NCI-H1105 treated with DMSO at 0.1 percent for 48 hours (cell line): ENCODE data around the gene ZDHHC14.
"Not testable (repeated sequence)": the region's sequence is repeated elsewhere in the genome, so short reads cannot be mapped to it uniquely, and the experiment has no call there.

ENCODE experiments used
- DNase-seq: peaks from one replicate; lab custom pipeline; 2025; lab: John Stamatoyannopoulos, UW

ZDHHC14 gene

GRCh38 chr6:157445277-157446009 lies 64.5 kb downstream of the ZDHHC14 start:
- DNase-seq: no peak

DNA sequence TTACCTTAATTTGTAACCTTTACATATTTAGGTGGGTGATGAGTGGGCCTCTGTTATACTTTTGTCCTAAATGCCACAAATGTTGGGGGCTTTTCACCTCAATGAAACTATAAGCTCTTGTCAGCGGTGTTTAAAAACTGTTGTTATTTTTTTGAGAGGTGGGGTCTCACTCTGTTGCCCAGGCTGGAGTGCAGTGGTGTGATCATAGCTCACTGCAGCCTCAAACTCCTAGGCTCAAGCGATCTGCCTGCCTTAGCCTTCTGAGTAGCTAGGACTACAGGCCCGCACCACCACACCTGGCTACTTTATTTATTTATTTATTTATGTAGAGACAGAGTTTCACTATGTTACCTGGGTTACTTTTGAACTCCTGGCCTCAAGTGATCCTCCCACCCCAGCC lies 66.7 kb downstream of the ZDHHC14 start:
- no peak for DNase-seq

DNA sequence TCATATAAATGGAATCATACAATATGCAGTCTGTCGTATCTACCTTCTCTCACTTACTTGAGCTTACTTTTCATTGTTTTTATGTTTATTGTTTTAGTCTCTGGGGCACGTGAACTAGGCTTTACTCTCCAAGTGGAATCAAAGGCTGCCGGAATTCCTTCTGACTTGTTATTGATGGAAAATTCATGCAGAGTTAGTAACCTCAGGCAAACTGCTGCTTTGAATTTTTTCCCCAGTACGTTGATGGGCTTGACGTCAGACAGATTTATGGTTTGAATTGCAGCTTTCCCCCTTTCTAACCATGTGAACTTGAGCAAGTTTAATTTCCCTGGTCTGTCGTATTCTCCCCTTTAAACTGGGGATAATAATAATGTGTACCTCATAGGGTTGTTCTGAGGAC lies 68.6 kb downstream of the ZDHHC14 start:
- no peak for DNase-seq

- no peak for DNase-seq
These were observed 70.1 kb downstream of the ZDHHC14 start for GRCh38 chr6:157450931-157451742.

- DNase-seq: no peak
These were observed 71.1 kb downstream of the ZDHHC14 start for GRCh38 chr6:157452096-157452495.

- DNase-seq: no peak
These were observed 72.1 kb downstream of the ZDHHC14 start for GRCh38 chr6:157453131-157453530.

DNA sequence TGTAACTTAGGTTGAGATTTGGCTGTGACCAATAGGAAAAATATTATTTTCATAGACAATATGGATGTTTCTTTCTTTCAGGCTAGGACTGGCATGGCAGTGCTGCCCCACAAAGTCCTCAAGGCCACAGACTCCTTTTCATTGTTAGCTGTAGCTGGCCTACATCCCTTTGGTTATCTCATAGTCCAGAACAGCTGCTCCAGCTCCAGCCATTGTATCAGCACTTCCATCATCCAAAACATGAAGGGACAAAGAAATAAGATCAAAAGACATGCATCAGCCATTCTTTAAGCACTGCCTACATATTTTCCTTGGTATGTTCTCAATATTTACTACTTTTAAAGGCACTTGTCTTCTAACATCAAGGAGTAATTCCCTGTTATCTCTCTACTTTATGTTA lies 73.0 kb downstream of the ZDHHC14 start:
- DNase-seq: no peak

DNA sequence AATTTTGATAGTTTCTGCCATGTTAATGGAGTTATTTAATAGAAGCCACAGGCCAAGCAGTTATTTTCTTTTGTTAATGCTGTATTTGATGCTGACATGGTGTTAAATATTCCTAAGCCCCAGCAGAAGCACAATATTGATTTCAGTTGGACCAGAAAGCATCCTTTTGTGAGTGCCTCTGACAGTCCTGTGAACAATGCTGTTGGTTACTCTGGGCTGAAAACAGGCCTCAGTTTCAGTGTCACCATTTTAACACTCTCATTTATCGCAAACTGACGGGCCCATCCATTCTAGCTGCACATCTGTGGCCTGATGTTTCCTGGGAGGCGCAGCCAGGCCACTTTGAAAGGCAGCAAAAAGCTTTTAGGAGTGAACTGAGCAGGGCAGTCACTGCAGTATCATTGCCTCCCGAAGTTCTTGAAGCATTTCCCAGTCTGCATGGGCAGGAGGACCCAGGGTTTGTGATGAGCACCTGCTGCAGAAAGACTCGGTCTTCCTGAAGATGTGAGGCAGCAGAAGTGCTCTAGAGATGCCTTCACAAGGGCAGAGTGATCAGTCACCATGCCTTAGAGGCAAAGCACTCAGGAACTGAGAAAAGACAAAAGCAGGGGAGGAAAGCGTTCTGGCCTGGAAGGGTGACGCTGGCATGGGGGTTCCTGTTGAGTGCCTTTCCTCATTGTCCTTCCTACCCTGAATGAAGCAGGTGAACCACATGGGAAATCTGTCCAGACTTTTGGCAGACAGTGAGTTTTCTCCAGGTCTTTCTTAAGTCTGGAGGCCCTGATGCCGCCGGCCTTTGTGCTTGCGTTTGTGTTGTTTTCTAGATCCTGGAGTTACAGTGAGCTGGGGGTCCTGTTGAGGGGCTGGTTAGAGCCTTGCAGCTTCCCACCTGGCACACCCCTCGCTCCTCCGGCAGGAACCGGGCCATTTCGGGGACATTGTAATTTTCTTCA lies 74.0 kb downstream of the ZDHHC14 start:
- no peak for DNase-seq

GRCh38 chr6:157455731-157456523 lies 74.9 kb downstream of the ZDHHC14 start:
- DNase-seq: no peak

- DNase-seq: no peak
These were observed 75.5 kb downstream of the ZDHHC14 start for GRCh38 chr6:157456524-157456829.

DNA sequence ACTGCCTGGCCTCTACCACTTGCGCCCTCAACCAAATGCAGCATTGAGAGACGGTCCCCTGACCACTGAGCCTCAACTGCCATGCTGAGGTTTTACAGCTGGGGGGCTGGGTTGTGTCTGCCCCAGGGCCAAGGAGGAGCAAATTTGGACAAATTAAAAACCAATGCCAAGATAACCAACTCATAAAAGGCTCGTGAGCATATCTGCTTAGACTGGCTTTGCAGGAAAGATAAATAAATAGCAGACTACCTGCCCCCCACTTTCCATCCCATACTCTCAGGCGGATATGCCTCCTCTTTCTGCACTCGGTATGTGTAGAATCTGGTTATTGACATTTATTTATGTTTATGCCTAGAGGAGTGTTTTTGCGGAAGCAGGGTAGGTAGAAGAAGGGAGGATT lies 76.8 kb downstream of the ZDHHC14 start:
- no peak for DNase-seq

GRCh38 chr6:157459327-157459726 lies 78.3 kb downstream of the ZDHHC14 start:
- no peak for DNase-seq

DNA sequence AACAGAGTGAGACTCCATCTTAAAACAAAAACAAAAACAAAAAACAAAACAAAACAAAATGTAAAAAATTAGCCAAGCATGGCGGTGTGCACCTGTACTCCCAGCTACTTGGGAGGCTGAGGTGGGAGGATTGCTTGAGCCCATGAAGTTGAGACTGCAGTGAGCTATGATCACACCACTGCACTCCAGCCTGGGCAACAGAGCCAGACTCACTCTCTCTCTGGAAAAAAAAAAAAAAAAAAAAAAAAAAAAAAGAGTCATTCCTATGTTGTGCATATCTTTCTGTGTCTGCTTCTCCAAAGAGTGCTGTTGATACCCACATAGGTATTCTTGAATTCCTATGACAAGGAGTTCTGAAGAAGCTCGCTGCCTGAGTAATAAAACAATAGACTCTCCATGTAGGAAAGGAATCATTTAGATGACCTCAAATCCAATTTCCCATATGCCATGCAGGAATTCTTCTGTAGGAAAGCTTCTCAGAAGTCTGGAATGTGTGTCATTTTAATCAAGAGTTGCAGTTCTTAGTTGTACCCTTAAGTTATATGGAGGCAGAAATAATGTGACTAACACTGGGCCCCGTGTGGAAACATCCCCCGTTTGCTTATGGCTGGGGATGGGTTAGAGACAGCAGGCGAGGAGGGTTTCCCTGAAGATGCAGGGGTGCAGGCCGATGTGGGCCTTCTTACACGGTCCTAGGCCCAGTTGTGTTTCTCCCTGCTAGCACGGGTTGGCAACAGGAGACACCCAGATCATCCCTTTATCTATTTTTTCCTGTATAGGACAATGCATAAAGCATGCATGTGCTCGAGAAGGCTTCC lies 79.4 kb downstream of the ZDHHC14 start:
- DNase-seq: no peak

DNA sequence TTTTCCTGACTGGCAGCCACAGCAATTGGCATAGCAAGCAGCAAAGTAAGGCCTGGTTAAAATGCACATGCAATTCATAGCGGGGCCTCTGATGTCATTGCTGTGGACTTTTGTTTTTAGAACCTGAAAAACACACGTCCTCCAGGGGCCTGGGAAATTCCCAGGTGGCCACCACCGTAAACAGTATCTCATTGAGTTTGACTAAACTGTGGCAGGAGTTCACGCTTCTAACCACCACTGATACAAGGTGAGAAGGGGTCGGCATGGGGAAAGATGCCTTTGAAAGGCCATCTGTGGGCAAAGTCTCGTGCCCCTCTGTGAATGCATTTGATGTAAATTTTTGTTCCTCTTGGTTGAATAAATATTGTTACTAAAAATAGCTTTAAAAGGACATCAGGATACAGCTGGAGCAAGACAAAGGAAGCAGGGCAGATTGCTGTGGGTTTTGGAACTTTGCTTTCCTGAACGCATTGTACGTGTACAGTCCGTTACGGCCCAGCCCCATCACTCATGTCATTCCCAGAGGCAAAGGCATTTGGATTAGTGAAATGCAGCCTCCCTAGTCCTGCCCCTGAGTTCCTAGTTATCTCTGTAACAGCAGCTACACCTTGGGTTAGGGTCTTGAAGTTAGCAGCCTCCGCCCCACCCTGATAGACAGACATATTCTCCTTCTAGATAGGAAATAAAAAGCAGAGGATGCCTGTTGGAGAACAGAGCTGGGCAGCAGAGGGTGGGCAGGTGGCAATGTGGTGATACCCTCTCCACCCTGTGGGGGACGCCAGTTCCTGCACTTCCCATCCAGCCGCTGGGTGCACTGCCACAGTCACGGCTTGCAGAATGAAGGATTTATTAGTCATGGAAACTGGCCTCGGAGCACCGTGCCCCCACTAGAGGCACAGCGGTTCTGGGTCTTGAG lies 80.3 kb downstream of the ZDHHC14 start:
- no peak for DNase-seq

- no peak for DNase-seq
These were observed 82.2 kb downstream of the ZDHHC14 start for GRCh38 chr6:157462956-157463742.

DNA sequence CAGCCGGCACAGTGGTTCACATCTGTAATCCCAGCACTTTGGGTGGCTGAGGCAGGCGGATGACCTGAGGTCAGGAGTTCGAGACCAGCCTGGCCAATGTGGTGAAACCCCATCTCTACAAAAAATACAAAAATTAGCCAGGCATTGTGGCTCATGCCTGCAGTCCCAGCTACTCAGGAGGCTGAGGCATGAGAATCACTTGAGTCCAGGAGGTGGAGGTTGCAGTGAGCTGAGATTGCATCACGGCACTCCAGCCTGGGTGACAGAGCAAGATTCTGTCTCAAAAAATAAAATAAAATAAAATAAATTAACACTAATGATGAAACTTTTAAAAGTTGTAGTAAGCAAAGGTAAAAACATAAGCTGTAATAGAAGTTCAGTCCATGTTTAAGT lies 82.7 kb downstream of the ZDHHC14 start:
- not testable (repeated sequence) for DNase-seq

- no peak for DNase-seq
These were observed 83.9 kb downstream of the ZDHHC14 start for GRCh38 chr6:157464653-157465535.

GRCh38 chr6:157466342-157466648 lies 85.3 kb downstream of the ZDHHC14 start:
- no peak for DNase-seq
